SK-N-SH treated with all-trans-retinoic acid at 6 μM for 48 hours (cell line): Measurements from ENCODE around the gene MYLK4.

Experiments used
- ATAC-seq: fragments of 200-7000 bp; cut with Tn5 transposase; 3 replicates; pipeline ENCODE4 v1.9.1; 2020; ENCODE audit warnings: mild to moderate bottlenecking, moderate library complexity
- ARNTL ChIP-seq: fragments of 450-650 bp; formaldehyde crosslinking; IDR thresholded peaks from 2 replicates; pipeline ENCODE4 v1.5.0; 2020; ENCODE audit warnings: low read depth, mild to moderate bottlenecking, moderate library complexity, borderline replicate concordance
- BACH2 ChIP-seq: fragments of 250-450 bp; sonication (Bioruptor Pico); IDR thresholded peaks from 2 replicates; pipeline ENCODE4 v1.9.0; 2021; ENCODE audit warnings: mild to moderate bottlenecking, borderline replicate concordance
- ISL1 ChIP-seq: fragments of 250-450 bp; sonication (Bioruptor Pico); IDR thresholded peaks from 2 replicates; pipeline ENCODE4 v2.1.2; 2022; ENCODE audit warnings: mild to moderate bottlenecking, moderate library complexity
- OSR1 ChIP-seq: fragments of 250-450 bp; sonication (Bioruptor Pico); IDR thresholded peaks from 2 replicates; pipeline ENCODE4 v1.8.0; 2022; ENCODE audit warnings: moderate library complexity, mild to moderate bottlenecking, inconsistent platforms
- PPARA ChIP-seq: fragments of 250-450 bp; sonication (Bioruptor Pico); IDR thresholded peaks from 2 replicates; pipeline ENCODE4 v1.5.0; 2020; ENCODE audit warnings: mild to moderate bottlenecking, borderline replicate concordance
- RARB ChIP-seq: fragments of 250-450 bp; sonication (Bioruptor Pico); IDR thresholded peaks from 2 replicates; pipeline ENCODE4 v1.8.0; 2021; ENCODE audit warnings: mild to moderate bottlenecking, moderate library complexity
- SNAI2 ChIP-seq: fragments of 250-450 bp; sonication (Bioruptor Pico); IDR thresholded peaks from 2 replicates; pipeline ENCODE4 v1.5.0; 2020; ENCODE audit warnings: mild to moderate bottlenecking, moderate library complexity
- TCF4 ChIP-seq: fragments of 250-450 bp; sonication (Bioruptor Pico); IDR thresholded peaks from 2 replicates; pipeline ENCODE4 v1.8.0; 2021; ENCODE audit warnings: mild to moderate bottlenecking, moderate library complexity, borderline replicate concordance
- ZC3H10 ChIP-seq: fragments of 250-450 bp; sonication (Bioruptor Pico); IDR thresholded peaks from 2 replicates; pipeline ENCODE4 v1.5.1; 2021; ENCODE audit warnings: mild to moderate bottlenecking, moderate library complexity
- ZFP3 ChIP-seq: fragments of 250-450 bp; sonication (Bioruptor Pico); IDR thresholded peaks from 2 replicates; pipeline ENCODE4 v1.5.0; 2020; ENCODE audit warnings: mild to moderate bottlenecking, moderate library complexity
- ZNF565 ChIP-seq: fragments of 450-650 bp; formaldehyde crosslinking; conservative IDR thresholded peaks from 2 replicates; pipeline ENCODE4 v1.5.0; 2020; ENCODE audit warnings: low read depth, mild to moderate bottlenecking, moderate library complexity
- ZNF70 ChIP-seq: fragments of 450-650 bp; formaldehyde crosslinking; IDR thresholded peaks from 2 replicates; pipeline ENCODE4 v1.5.0; 2020; ENCODE audit warnings: mild to moderate bottlenecking, moderate library complexity
- ZNF8 ChIP-seq: fragments of 450-650 bp; formaldehyde crosslinking; IDR thresholded peaks from 2 replicates; pipeline ENCODE4 v1.5.0; 2020; ENCODE audit warnings: mild to moderate bottlenecking, moderate library complexity
- TF ChIP-seq, protein P1 (sequence below): fragments of 250-450 bp; sonication (Bioruptor Pico); IDR thresholded peaks from 2 replicates; pipeline ENCODE4 v1.8.0; 2020; ENCODE audit warnings: mild to moderate bottlenecking, moderate library complexity, borderline replicate concordance
- TF ChIP-seq, protein P2 (sequence below): fragments of 250-450 bp; sonication (Bioruptor Pico); IDR thresholded peaks from 2 replicates; pipeline ENCODE4 v1.5.1; 2020; ENCODE audit warnings: low read depth, mild to moderate bottlenecking, moderate library complexity
- TF ChIP-seq, protein P3 (sequence below): fragments of 250-450 bp; sonication (Bioruptor Pico); IDR thresholded peaks from 2 replicates; pipeline ENCODE4 v1.5.0; 2020; ENCODE audit warnings: mild to moderate bottlenecking, moderate library complexity
- TF ChIP-seq, protein P4 (sequence below): fragments of 250-450 bp; sonication (Bioruptor Pico); IDR thresholded peaks from 2 replicates; pipeline ENCODE4 v1.8.0; 2021; ENCODE audit warnings: low read depth, mild to moderate bottlenecking, moderate library complexity, borderline replicate concordance
- TF ChIP-seq, protein P5 (sequence below): fragments of 250-450 bp; sonication (Bioruptor Pico); IDR thresholded peaks from 2 replicates; pipeline ENCODE4 v1.5.1; 2021; ENCODE audit warnings: mild to moderate bottlenecking, moderate library complexity

MYLK4 gene

DNA sequence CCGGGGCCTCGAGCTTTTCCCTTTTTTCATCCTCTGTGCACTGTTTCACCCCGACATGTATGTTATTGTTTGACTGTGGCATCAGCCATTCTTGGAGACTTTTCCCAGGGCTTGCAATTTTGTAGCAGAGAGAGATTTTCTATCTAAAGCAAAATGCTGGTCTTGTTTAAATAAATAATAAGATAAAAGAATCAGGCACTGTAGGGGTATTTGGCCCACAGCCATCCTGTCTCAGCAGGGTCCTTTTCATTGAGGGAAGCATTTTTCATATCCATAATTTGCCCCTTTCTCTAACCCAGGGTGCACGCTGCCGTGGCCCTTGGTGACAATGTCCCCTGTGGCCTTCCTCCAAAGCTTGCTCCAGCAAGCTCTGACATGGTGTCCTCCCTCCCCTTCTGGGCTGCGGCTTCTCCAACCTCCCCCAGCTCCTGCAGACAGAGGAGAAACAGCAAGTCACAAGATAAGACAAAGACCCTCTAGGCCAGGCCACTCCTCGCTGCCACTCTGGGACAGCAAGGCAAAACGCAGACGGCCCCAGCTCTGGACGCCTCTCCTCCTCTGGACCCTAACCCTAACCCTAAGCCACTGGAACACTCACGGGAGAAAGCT, 117.6 kb downstream of the MYLK4 start:
- no peak for ATAC-seq
- TF ChIP-seq PPARA (CRISPR knock-in tag) (no peak), ZNF70 (CRISPR knock-in tag) (no peak), ISL1 (CRISPR knock-in tag) (no peak), ZC3H10 (CRISPR knock-in tag) (no peak), RARB (CRISPR knock-in tag) (no peak), SNAI2 (no peak), ARNTL (CRISPR knock-in tag) (no peak)
- TF ChIP-seq, protein P1, sequence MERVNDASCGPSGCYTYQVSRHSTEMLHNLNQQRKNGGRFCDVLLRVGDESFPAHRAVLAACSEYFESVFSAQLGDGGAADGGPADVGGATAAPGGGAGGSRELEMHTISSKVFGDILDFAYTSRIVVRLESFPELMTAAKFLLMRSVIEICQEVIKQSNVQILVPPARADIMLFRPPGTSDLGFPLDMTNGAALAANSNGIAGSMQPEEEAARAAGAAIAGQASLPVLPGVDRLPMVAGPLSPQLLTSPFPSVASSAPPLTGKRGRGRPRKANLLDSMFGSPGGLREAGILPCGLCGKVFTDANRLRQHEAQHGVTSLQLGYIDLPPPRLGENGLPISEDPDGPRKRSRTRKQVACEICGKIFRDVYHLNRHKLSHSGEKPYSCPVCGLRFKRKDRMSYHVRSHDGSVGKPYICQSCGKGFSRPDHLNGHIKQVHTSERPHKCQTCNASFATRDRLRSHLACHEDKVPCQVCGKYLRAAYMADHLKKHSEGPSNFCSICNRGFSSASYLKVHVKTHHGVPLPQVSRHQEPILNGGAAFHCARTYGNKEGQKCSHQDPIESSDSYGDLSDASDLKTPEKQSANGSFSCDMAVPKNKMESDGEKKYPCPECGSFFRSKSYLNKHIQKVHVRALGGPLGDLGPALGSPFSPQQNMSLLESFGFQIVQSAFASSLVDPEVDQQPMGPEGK (CRISPR knock-in tag), result no peak
- TF ChIP-seq, protein P2, sequence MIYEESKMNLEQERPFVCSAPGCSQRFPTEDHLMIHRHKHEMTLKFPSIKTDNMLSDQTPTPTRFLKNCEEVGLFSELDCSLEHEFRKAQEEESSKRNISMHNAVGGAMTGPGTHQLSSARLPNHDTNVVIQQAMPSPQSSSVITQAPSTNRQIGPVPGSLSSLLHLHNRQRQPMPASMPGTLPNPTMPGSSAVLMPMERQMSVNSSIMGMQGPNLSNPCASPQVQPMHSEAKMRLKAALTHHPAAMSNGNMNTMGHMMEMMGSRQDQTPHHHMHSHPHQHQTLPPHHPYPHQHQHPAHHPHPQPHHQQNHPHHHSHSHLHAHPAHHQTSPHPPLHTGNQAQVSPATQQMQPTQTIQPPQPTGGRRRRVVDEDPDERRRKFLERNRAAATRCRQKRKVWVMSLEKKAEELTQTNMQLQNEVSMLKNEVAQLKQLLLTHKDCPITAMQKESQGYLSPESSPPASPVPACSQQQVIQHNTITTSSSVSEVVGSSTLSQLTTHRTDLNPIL (CRISPR knock-in tag), result no peak
- TF ChIP-seq, protein P3, sequence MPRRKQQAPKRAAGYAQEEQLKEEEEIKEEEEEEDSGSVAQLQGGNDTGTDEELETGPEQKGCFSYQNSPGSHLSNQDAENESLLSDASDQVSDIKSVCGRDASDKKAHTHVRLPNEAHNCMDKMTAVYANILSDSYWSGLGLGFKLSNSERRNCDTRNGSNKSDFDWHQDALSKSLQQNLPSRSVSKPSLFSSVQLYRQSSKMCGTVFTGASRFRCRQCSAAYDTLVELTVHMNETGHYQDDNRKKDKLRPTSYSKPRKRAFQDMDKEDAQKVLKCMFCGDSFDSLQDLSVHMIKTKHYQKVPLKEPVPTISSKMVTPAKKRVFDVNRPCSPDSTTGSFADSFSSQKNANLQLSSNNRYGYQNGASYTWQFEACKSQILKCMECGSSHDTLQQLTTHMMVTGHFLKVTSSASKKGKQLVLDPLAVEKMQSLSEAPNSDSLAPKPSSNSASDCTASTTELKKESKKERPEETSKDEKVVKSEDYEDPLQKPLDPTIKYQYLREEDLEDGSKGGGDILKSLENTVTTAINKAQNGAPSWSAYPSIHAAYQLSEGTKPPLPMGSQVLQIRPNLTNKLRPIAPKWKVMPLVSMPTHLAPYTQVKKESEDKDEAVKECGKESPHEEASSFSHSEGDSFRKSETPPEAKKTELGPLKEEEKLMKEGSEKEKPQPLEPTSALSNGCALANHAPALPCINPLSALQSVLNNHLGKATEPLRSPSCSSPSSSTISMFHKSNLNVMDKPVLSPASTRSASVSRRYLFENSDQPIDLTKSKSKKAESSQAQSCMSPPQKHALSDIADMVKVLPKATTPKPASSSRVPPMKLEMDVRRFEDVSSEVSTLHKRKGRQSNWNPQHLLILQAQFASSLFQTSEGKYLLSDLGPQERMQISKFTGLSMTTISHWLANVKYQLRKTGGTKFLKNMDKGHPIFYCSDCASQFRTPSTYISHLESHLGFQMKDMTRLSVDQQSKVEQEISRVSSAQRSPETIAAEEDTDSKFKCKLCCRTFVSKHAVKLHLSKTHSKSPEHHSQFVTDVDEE (CRISPR knock-in tag), result no peak
- TF ChIP-seq, protein P4, sequence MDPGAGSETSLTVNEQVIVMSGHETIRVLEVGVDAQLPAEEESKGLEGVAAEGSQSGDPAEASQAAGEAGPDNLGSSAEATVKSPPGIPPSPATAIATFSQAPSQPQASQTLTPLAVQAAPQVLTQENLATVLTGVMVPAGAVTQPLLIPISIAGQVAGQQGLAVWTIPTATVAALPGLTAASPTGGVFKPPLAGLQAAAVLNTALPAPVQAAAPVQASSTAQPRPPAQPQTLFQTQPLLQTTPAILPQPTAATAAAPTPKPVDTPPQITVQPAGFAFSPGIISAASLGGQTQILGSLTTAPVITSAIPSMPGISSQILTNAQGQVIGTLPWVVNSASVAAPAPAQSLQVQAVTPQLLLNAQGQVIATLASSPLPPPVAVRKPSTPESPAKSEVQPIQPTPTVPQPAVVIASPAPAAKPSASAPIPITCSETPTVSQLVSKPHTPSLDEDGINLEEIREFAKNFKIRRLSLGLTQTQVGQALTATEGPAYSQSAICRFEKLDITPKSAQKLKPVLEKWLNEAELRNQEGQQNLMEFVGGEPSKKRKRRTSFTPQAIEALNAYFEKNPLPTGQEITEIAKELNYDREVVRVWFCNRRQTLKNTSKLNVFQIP (CRISPR knock-in tag), result no peak

DNA sequence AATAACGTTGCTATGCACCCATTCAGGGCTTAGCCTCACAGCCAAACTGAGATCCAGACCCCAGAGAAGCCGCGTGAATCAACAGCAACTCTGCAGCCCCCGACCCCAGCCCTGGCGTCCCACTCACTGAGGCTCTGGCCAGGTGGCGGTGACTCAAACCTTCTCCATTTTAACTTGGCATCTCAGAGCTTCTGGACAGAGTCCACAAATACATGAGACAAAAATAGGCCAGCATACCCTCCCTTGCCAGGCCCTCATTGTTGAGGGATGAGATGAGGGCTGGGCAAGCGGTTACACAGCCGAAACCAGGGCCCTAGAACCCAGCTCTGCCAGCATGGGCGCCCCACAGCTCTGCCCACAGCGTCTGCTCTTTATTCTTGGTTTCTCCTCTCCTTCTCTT, 118.4 kb downstream of the MYLK4 start:
- no peak for ATAC-seq
- no peak for TF ChIP-seq ZNF565 (CRISPR knock-in tag)
- TF ChIP-seq, protein P5, sequence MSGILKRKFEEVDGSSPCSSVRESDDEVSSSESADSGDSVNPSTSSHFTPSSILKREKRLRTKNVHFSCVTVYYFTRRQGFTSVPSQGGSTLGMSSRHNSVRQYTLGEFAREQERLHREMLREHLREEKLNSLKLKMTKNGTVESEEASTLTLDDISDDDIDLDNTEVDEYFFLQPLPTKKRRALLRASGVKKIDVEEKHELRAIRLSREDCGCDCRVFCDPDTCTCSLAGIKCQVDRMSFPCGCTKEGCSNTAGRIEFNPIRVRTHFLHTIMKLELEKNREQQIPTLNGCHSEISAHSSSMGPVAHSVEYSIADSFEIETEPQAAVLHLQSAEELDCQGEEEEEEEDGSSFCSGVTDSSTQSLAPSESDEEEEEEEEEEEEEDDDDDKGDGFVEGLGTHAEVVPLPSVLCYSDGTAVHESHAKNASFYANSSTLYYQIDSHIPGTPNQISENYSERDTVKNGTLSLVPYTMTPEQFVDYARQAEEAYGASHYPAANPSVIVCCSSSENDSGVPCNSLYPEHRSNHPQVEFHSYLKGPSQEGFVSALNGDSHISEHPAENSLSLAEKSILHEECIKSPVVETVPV (CRISPR knock-in tag), result no peak
- TF ChIP-seq ZNF8 (CRISPR knock-in tag), result no peak
- TF ChIP-seq RARB (CRISPR knock-in tag), result no peak
- TF ChIP-seq ZFP3 (CRISPR knock-in tag), result no peak
- TF ChIP-seq OSR1 (CRISPR knock-in tag), result no peak
- TF ChIP-seq, protein P1 (CRISPR knock-in tag), result no peak
- TF ChIP-seq BACH2, result no peak
- TF ChIP-seq, protein P2 (CRISPR knock-in tag), result no peak
- TF ChIP-seq, protein P3 (CRISPR knock-in tag), result no peak
- TF ChIP-seq PPARA (CRISPR knock-in tag), result no peak
- no peak for TF ChIP-seq TCF4 (CRISPR knock-in tag)
- TF ChIP-seq ZNF70 (CRISPR knock-in tag), result no peak
- TF ChIP-seq SNAI2, result no peak
